Cardiac fibroblast (primary cell): Measurements from ENCODE around the gene KCNK6.
"Not testable (repeated sequence)": the region's sequence is repeated elsewhere in the genome, so short reads cannot be mapped to it uniquely, and the experiment has no call there.

Experiments used
- DNase-seq, 2 donors: peaks; one replicate each; pipeline versions ENCODE4 v3.0.0 to v3.0.0-alpha.2; 2010; ENCODE audit warnings: low read depth in 2 of 2
- H3K4me3 ChIP-seq, 2 donors: replicated peaks in 1 of 2; 1 replicate in 1 of 2; 2 replicates in 1 of 2; pipeline ENCODE4 v1.5.1; 2011; ENCODE audit warnings: low read depth in 2 of 2, low read length in 2 of 2, mild to moderate bottlenecking in 2 of 2, moderate library complexity in 1 of 2
- TF ChIP-seq, protein P1 (sequence below): IDR thresholded peaks from one replicate; pipeline ENCODE4 v1.5.1; 2011; ENCODE audit warnings: low read depth, mild to moderate bottlenecking, low read length, inconsistent platforms

Gene KCNK6

GRCh38 chr19:38360351-38360750, 40.7 kb downstream of the KCNK6 start:
- no peak overlapping the region for H3K4me3 ChIP-seq
- no peak for DNase-seq
- TF ChIP-seq, protein P1, sequence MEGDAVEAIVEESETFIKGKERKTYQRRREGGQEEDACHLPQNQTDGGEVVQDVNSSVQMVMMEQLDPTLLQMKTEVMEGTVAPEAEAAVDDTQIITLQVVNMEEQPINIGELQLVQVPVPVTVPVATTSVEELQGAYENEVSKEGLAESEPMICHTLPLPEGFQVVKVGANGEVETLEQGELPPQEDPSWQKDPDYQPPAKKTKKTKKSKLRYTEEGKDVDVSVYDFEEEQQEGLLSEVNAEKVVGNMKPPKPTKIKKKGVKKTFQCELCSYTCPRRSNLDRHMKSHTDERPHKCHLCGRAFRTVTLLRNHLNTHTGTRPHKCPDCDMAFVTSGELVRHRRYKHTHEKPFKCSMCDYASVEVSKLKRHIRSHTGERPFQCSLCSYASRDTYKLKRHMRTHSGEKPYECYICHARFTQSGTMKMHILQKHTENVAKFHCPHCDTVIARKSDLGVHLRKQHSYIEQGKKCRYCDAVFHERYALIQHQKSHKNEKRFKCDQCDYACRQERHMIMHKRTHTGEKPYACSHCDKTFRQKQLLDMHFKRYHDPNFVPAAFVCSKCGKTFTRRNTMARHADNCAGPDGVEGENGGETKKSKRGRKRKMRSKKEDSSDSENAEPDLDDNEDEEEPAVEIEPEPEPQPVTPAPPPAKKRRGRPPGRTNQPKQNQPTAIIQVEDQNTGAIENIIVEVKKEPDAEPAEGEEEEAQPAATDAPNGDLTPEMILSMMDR: no peak

- DNase-seq: no peak
- TF ChIP-seq, protein P1: no peak
- H3K4me3 ChIP-seq: peak overlapping the region; percentile 62 to 71
Observed at GRCh38 chr19:38360839-38361631, 41.4 kb downstream of the KCNK6 start.

DNA sequence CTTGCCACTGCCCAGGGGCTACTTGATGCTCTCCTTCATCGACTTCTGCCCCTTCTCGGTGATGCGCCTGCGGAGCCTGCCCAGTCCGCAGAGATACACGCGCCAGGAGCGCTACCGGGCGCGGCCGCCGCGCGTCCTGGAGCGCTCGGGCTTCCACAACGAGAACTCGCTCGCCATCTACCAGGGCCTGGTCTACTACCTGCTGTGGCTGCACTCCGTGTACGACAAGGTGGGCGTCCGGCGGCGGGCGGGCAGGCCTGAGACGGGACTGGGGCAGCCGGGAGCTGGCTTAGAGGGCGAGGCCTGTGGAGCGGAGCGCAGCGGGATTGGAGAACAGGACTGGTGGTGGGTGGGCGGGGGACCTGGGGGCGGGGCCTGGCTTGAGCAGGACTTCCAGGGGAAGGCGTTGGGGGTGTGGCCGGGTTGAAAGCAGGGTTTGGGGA, 42.0 kb downstream of the KCNK6 start:
- DNase-seq: peak; percentile 71 to 72
- peak overlapping the region; percentile 62 to 71 for H3K4me3 ChIP-seq
- TF ChIP-seq, protein P1: peak; percentile 35

DNA sequence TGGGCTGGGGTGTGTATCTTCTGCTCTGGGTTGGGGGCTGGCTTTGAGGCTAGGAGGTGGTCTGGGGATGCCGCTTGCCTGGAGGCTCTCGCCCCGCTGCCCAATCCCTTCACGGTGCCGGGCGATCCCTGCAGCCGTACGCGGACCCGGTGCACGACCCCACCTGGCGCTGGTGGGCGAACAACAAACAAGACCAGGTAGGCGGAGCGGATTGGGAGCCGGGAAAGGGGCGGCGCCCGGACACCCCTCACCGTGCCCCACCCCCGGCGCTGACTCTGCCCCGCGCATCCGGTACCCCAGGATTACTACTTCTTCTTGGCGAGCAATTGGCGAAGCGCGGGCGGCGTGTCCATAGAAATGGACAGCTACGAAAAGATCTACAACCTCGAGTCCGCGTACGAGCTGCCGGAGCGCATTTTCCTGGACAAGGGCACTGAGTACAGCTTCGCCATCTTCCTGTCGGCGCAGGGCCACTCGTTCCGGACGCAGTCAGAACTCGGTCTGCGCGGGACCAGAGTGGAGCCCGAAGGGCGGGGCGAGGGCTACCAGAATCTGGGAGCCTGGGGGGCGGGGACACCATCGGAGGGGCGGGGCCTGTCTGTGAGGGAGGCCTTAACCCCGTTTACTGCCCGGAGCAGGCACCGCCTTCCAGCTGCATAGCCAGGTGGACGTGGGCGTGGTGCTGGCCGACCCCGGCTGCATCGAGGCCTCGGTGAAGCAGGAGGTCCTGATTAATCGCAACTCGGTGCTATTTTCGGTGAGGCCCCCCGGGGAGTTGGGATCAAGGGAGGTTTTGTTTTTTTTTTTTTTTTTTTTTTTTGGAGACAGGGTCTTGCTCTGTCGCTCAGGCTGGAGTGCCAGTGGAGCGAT, 42.7 kb downstream of the KCNK6 start:
- DNase-seq: peak; percentile 53 to 60
- H3K4me3 ChIP-seq: peak overlapping the region; percentile 62 to 71
- TF ChIP-seq, protein P1: no peak

- not testable (repeated sequence) for DNase-seq, H3K4me3 ChIP-seq
Observed at GRCh38 chr19:38362946-38363688, 43.5 kb downstream of the KCNK6 start.

DNA sequence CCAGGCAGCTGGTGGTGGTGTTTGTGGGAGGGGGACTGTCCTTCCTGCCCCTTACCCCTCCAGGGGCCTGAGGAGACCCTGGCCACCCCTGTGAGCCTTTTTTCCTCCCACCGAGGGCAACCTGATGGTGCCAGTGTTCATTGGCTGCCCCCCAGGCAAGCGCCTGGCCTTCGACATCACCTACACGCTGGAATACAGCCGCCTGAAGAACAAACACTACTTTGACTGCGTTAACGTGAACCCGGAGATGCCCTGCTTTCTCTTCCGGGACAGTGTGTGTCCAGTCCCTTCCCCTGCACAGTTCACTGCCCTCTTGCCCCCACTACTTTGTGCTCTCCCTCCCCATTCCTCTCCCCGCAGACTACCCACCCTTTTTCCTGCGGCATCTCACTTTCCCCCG, 47.4 kb downstream of the KCNK6 start:
- TF ChIP-seq, protein P1: no peak
- no peak for DNase-seq
- H3K4me3 ChIP-seq: no peak overlapping the region
